Retinal pigment epithelial cell (primary cell): ENCODE results near the gene LARP1.

Experiments
- DNase-seq: peaks from one replicate; pipeline ENCODE4 v3.0.0-alpha.2; 2010; ENCODE audit warnings: low read depth
- H3K4me3 ChIP-seq: 2 replicates; pipeline ENCODE4 v1.5.1; 2011; ENCODE audit warnings: mild to moderate bottlenecking, low read length, control low read depth, moderate library complexity
- CTCF ChIP-seq: conservative IDR thresholded peaks from 2 replicates; pipeline ENCODE4 v1.5.1; 2011; ENCODE audit warnings: low read depth, low read length, control low read depth, inconsistent platforms

LARP1 gene

GRCh38 chr5:154764967-154765366, 9.8 kb downstream of the LARP1 start:
- DNase-seq = no peak
- TF ChIP-seq CTCF = no peak
- no peak overlapping the region for H3K4me3 ChIP-seq

GRCh38 chr5:154765396-154765925, 10.3 kb downstream of the LARP1 start:
- no peak overlapping the region for H3K4me3 ChIP-seq
- TF ChIP-seq CTCF = no peak
- no peak for DNase-seq

- TF ChIP-seq CTCF = no peak
- DNase-seq = no peak
- no peak overlapping the region for H3K4me3 ChIP-seq
Observed at GRCh38 chr5:154766558-154767281, 11.5 kb downstream of the LARP1 start.

GRCh38 chr5:154767576-154767975, 12.4 kb downstream of the LARP1 start:
- DNase-seq = no peak
- TF ChIP-seq CTCF = no peak
- H3K4me3 ChIP-seq = no peak overlapping the region

- TF ChIP-seq CTCF = no peak
- DNase-seq = no peak
- H3K4me3 ChIP-seq = no peak overlapping the region
Observed at GRCh38 chr5:154768207-154768606, 13.0 kb downstream of the LARP1 start.

- TF ChIP-seq CTCF = no peak
- no peak overlapping the region for H3K4me3 ChIP-seq
- DNase-seq = no peak
Observed at GRCh38 chr5:154770111-154770510, 14.9 kb downstream of the LARP1 start.

GRCh38 chr5:154771383-154771901, 16.3 kb downstream of the LARP1 start:
- peak; percentile 71 for DNase-seq
- peak; percentile 19 for TF ChIP-seq CTCF
- no peak overlapping the region for H3K4me3 ChIP-seq
